K562 (cell line): ENCODE data around the gene MON2. TPM values are rescaled to one million over a fixed set of nuclear protein-coding genes. Genes with fewer than 3 reads are reported as not detected.
"Not testable (repeated sequence)": the region's sequence is repeated elsewhere in the genome, so short reads cannot be mapped to it uniquely, and the experiment has no call there.

Source experiments
- ATAC-seq: fragments of 200-7000 bp; cut with Tn5 transposase; 3 replicates; pipeline ENCODE4 v1.9.1; 2020; ENCODE audit warnings: moderate library complexity
- BruUV-seq: library from RNA; stranded (reverse); fragments of 400-500 nt; replicated peaks from 2 replicates; lab custom pipeline; 2021; lab: Mats Ljungman, UMichigan
- CTCF ChIA-PET: fragments of 300-600 bp; formaldehyde crosslinking; extraction: SDS; loops from one replicate; lab custom pipeline; 2021; ENCODE audit warnings: low intra/inter-chr PET ratio; lab: Yijun Ruan, JAX
- POLR2A ChIA-PET: fragments of 300-600, 350-650 bp; sonication (Branson Sonifier 250); formaldehyde crosslinking; extraction: SDS; loops from one replicate; lab custom pipeline; 2021; ENCODE audit warnings: antibody characterized with exemption, inconsistent platforms; lab: Yijun Ruan, JAX
- DNase-seq, 4 experiments: peaks; one replicate each; pipeline versions ENCODE4 v3.0.0 to v3.0.0-alpha.2; 2011 to 2018; ENCODE audit warnings: low spot score in 3 of 4, mixed read lengths in 3 of 4; ENCODE audit errors: extremely low read depth in 1 of 4
- FAIRE-seq: peaks from 2 replicates; lab custom pipeline; 2011; peaks lifted over from hg19 to GRCh38; lab: Jason Lieb, UNC
- H2AFZ ChIP-seq: 2 replicates; pipeline ENCODE4 v1.6.0; 2011; ENCODE audit warnings: low read depth, low read length, control low read depth, inconsistent platforms
- H3K27ac ChIP-seq: fragments of 200-600 bp; 3 replicates; pipeline ENCODE4 v1.8.0; 2011; ENCODE audit warnings: low read depth, mild to moderate bottlenecking, control low read depth, inconsistent platforms, low read length, moderate library complexity, mixed read lengths; ENCODE audit errors: extremely low read depth
- H3K27me3 ChIP-seq, 2 experiments: fragments of 300-600 bp in 1 of 2; 2 replicates in 1 of 2; 3 replicates in 1 of 2; pipeline versions ENCODE4 v1.6.0 to v1.8.0; 2011; ENCODE audit warnings: inconsistent platforms in 2 of 2, low read length in 2 of 2, mild to moderate bottlenecking in 1 of 2, mixed read lengths in 1 of 2, moderate library complexity in 1 of 2; ENCODE audit not compliant: control insufficient read depth in 2 of 2, insufficient read depth in 2 of 2
- H3K36me3 ChIP-seq: fragments of 300-600 bp; 3 replicates; pipeline ENCODE4 v1.8.0; 2011; ENCODE audit warnings: mild to moderate bottlenecking, low read length, inconsistent platforms; ENCODE audit not compliant: control insufficient read depth, insufficient read depth
- H3K4me1 ChIP-seq, 2 experiments: fragments of 200-600 bp in 1 of 2; replicated peaks in 1 of 2; 2 replicates in 1 of 2; 3 replicates in 1 of 2; pipeline versions ENCODE4 v1.5.1 to v1.8.0; 2011; ENCODE audit warnings: inconsistent platforms in 2 of 2, low read length in 2 of 2, mild to moderate bottlenecking in 1 of 2, mixed read lengths in 1 of 2, moderate library complexity in 1 of 2; ENCODE audit not compliant: control insufficient read depth in 2 of 2, insufficient read depth in 2 of 2
- H3K4me2 ChIP-seq: 2 replicates; pipeline ENCODE4 v1.6.1; 2011; ENCODE audit warnings: low read length, control low read depth, inconsistent platforms, mixed read lengths; ENCODE audit not compliant: insufficient read depth
- H3K4me3 ChIP-seq: fragments of 200-600 bp; sonication (generic), shearing (Covaris generic); 2 replicates; pipeline ENCODE4 v1.5.1; 2016; ENCODE audit warnings: control low read depth, inconsistent platforms
- H3K79me2 ChIP-seq: fragments of 200-600 bp; 3 replicates; pipeline ENCODE4 v1.8.0; 2011; ENCODE audit warnings: low read length, inconsistent platforms; ENCODE audit not compliant: control insufficient read depth, insufficient read depth
- H3K9ac ChIP-seq, 2 experiments: 2 replicates each; pipeline versions ENCODE4 v1.6.0 to v1.6.1; 2011; ENCODE audit warnings: low read depth in 2 of 2, low read length in 2 of 2, control low read depth in 1 of 2, inconsistent platforms in 1 of 2, mild to moderate bottlenecking in 1 of 2, mixed read lengths in 1 of 2; ENCODE audit not compliant: insufficient read depth in 1 of 2
- H3K9me1 ChIP-seq: one replicate; pipeline ENCODE4 v1.6.0; 2011; ENCODE audit warnings: inconsistent platforms, mild to moderate bottlenecking, low read length, moderate library complexity; ENCODE audit not compliant: control insufficient read depth, insufficient read depth
- H3K9me3 ChIP-seq: replicated peaks from 2 replicates; pipeline ENCODE4 v1.5.1; 2011; ENCODE audit warnings: low read depth, low read length, inconsistent platforms; ENCODE audit not compliant: control insufficient read depth, insufficient read depth
- H4K20me1 ChIP-seq: replicated peaks from 2 replicates; pipeline ENCODE4 v1.6.1; 2011; ENCODE audit warnings: low read length, inconsistent platforms, mixed read lengths; ENCODE audit not compliant: control insufficient read depth, insufficient read depth
- COPS2 ChIP-seq: fragments of 450-650 bp; conservative IDR thresholded peaks from 2 replicates; pipeline ENCODE4 v1.6.1; 2016; ENCODE audit warnings: mild to moderate bottlenecking, moderate library complexity
- MCM3 ChIP-seq: fragments of 450-650 bp; IDR thresholded peaks from 2 replicates; pipeline ENCODE4 v1.6.1; 2016
- MCM7 ChIP-seq, 2 experiments: fragments of 450-650 bp; IDR thresholded peaks; 2 replicates each; pipeline ENCODE4 v1.6.1; 2016 to 2018
- RBBP5 ChIP-seq: fragments of 200-600 bp; sonication (generic); IDR thresholded peaks from 2 replicates; pipeline ENCODE4 v1.6.1; 2012; ENCODE audit warnings: borderline replicate concordance, mild to moderate bottlenecking, low read length, control low read depth, inconsistent platforms; ENCODE audit not compliant: insufficient read depth, poor library complexity, severe bottlenecking
- SRSF3 ChIP-seq: fragments of 200-400 bp; formaldehyde crosslinking; IDR thresholded peaks from 2 replicates; pipeline ENCODE4 v1.6.1; 2016; ENCODE audit warnings: mild to moderate bottlenecking, low read length, moderate library complexity; ENCODE audit not compliant: insufficient read depth
- ZNF398 ChIP-seq: fragments of 250-450 bp; sonication (Bioruptor Pico); IDR thresholded peaks from 2 replicates; pipeline ENCODE4 v1.8.0; 2021; ENCODE audit warnings: moderate library complexity, mild to moderate bottlenecking, inconsistent platforms
- WGBS: fragments of 100-300 bp; shearing (Covaris generic); methylation state at CpG from one replicate; pipeline ENCODE4 v1.1.6; 2016; ENCODE audit warnings: low coverage, mixed read lengths; ENCODE audit not compliant: insufficient coverage; ENCODE audit errors: missing lambda C conversion rate; 5-methylcytosine and 5-hydroxymethylcytosine counted together
- in situ Hi-C: fragments of 300-500 bp; cut with MboI; formaldehyde crosslinking; loops from 4 replicates; pipeline ENCODE4 v1.15.0; 2018; ENCODE audit warnings: inconsistent platforms, mixed read lengths
- intact Hi-C: fragments of 100-400 bp; cut with micrococcal nuclease; formaldehyde crosslinking; loops from 2 replicates; pipeline ENCODE4 v1.14.2; 2022
- polyA plus RNA-seq, 8 experiments: library from polyadenylated mRNA; depleted of rRNA in 4 of 8; stranded (reverse) in 5 of 8; unstranded in 3 of 8; fragments of >200 nt; fragmentation: Nextera tagmentation in 2 of 8; fragmentation: Illumina TruSeq in 1 of 8; extraction: Ambion mirVana in 2 of 8; extraction: Trizol in 1 of 8; gene quantifications; 2 replicates each; pipeline versions ENCODE4 v1.2.1 to v1.2.3, GENCODE V29; 2011 to 2014; ENCODE audit warnings: inconsistent platforms in 1 of 8, missing spikeins in 1 of 8
- total RNA-seq, 7 experiments: library from RNA; depleted of rRNA in 6 of 7; stranded (reverse); fragments of >200 nt in 6 of 7; fragmentation: Illumina TruSeq in 2 of 7; extraction: Trizol in 2 of 7; gene quantifications; 2 replicates each; pipeline versions ENCODE4 v1.2.1 to v1.2.3, GENCODE V29; 2011 to 2021; ENCODE audit warnings: low replicate concordance in 1 of 7

The MON2 gene
- total and polyA plus RNA-seq, 9 of the 15 experiments (the other 6 are each of a cell fraction or from before 2014, with no cell fraction given): 3.6 to 31.6 (median 16.8) TPM

DNA sequence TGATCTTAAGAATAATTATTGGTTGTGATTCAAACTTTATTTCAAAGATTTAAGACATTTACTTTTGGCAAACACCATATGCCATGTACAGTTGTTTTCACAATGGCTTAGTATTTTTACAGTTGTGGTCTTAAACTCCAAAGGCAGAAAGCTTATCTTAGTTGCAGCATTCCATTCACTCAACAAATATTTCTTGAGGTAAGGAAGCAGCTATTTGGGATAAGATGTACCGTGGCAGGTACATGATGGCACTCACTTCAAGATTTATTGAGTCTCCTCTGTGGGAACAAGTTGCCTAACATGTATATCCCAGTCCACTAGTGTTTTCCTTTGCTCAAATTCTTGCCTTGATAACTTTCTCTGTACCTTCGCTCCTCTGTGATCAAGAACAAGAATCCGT is 8.0 kb upstream of the MON2 start (continued):
- TF ChIP-seq MCM7 (IDR thresholded peaks at IDR 0.05) (no peak), RBBP5 (no peak), ZNF398 (CRISPR knock-in tag) (no peak), COPS2 (no peak)

- no peaks in the 10 kb centered on the region for H3K36me3 ChIP-seq
Measured at GRCh38 chr12:62459976-62460375, 6.7 kb upstream of the MON2 start.

GRCh38 chr12:62461171-62461837 is 5.3 kb upstream of the MON2 start:
- in situ Hi-C loops: not testable (repeated sequence)

More at GRCh38 chr12:62459976-62460375, 6.7 kb upstream of the MON2 start:
- H3K9me1 ChIP-seq: no peaks in the 10 kb centered on the region
- no peaks in the 10 kb centered on the region for H4K20me1 ChIP-seq
- in situ Hi-C loops (no loop called here), intact Hi-C loops (no loop called here)
- H3K4me3 ChIP-seq: no peak overlapping the region
- DNase-seq (no peak), ATAC-seq (no peak), FAIRE-seq (no peak)
- no TSS peak for BruUV-seq
- H3K79me2 ChIP-seq: no peaks in the 10 kb centered on the region
- H3K4me2 ChIP-seq: no peak overlapping the region
- no peak overlapping the region for H2AFZ ChIP-seq
- ChIA-PET POLR2A (no interaction called here), CTCF (no interaction called here)
- no peak overlapping the region for H3K27ac ChIP-seq
- H3K9me3 ChIP-seq: no peaks in the 10 kb centered on the region; the same call in 1 of the 2 replicates
- H3K4me1 ChIP-seq: no peaks in the 10 kb centered on the region
- no peaks in the 10 kb centered on the region for H3K27me3 ChIP-seq
- H3K9ac ChIP-seq: no peak overlapping the region
- peak; percentile 67; the same call in 1 of the 2 replicates for TF ChIP-seq MCM3
- 0 out of 4 replicates have a peak, but pooled peaks of 1 of the 2 experiments have one; percentile 68 for TF ChIP-seq MCM7 (IDR thresholded peaks at IDR 0.05)
- no peak for TF ChIP-seq SRSF3

More at GRCh38 chr12:62461171-62461837, 5.3 kb upstream of the MON2 start:
- H3K9me1 ChIP-seq, H3K4me1 ChIP-seq, H4K20me1 ChIP-seq, H2AFZ ChIP-seq, CTCF ChIA-PET, H3K4me3 ChIP-seq, intact Hi-C loops, ATAC-seq, DNase-seq, H3K9me3 ChIP-seq, H3K27me3 ChIP-seq, H3K4me2 ChIP-seq, H3K79me2 ChIP-seq, H3K36me3 ChIP-seq, BruUV-seq, FAIRE-seq, H3K27ac ChIP-seq, POLR2A ChIA-PET, H3K9ac ChIP-seq: not testable (repeated sequence)
- 39% methylated on average over 26 of the region's 32 CpGs for WGBS
